T-helper 1 cell (primary cell): ENCODE measurements around the gene SLC25A42.
A peak's percentile ranks its signal among the peaks of the same experiment; 100 is the strongest.
"Not testable (repeated sequence)": the region's sequence is repeated elsewhere in the genome, so short reads cannot be mapped to it uniquely, and the experiment has no call there.

Source experiments
- DNase-seq, 5 donors: peaks; one replicate each; pipeline ENCODE4 v3.0.0-alpha.2; 2012 to 2020

SLC25A42 gene

GRCh38 chr19:19106938-19107337, 43.1 kb downstream of the SLC25A42 start:
- DNase-seq = not testable (repeated sequence)

- DNase-seq = no peak
Observed at GRCh38 chr19:19107654-19108053, 43.9 kb downstream of the SLC25A42 start.

- no peak for DNase-seq
Observed at GRCh38 chr19:19109601-19110000, 45.8 kb downstream of the SLC25A42 start.

- DNase-seq = peak in 1 of 5 donors; percentile 9
Observed at GRCh38 chr19:19110410-19111135, 46.8 kb downstream of the SLC25A42 start.

GRCh38 chr19:19111136-19111835, 47.5 kb downstream of the SLC25A42 start:
- DNase-seq = no peak

- no peak for DNase-seq
Observed at GRCh38 chr19:19111967-19112580, 48.3 kb downstream of the SLC25A42 start.

GRCh38 chr19:19113040-19113626, 49.3 kb downstream of the SLC25A42 start:
- no peak for DNase-seq

GRCh38 chr19:19115954-19116353, 52.2 kb downstream of the SLC25A42 start:
- peak in 2 of 5 donors; percentile 29 to 42 for DNase-seq

- no peak for DNase-seq
Observed at GRCh38 chr19:19119325-19120237, 55.8 kb downstream of the SLC25A42 start.

GRCh38 chr19:19120308-19121231, 56.8 kb downstream of the SLC25A42 start:
- peak in 1 of 5 donors; percentile 22 for DNase-seq

- DNase-seq = no peak
Observed at GRCh38 chr19:19121371-19121770, 57.6 kb downstream of the SLC25A42 start.

GRCh38 chr19:19122902-19123301, 59.1 kb downstream of the SLC25A42 start:
- DNase-seq = no peak

GRCh38 chr19:19123386-19123785, 59.6 kb downstream of the SLC25A42 start:
- no peak for DNase-seq

GRCh38 chr19:19126102-19126501, 62.3 kb downstream of the SLC25A42 start:
- no peak for DNase-seq

- DNase-seq = no peak
Observed at GRCh38 chr19:19131989-19132388, 68.2 kb downstream of the SLC25A42 start.

- DNase-seq = no peak
Observed at GRCh38 chr19:19132912-19133311, 69.1 kb downstream of the SLC25A42 start.

GRCh38 chr19:19133985-19134384, 70.2 kb downstream of the SLC25A42 start:
- no peak for DNase-seq

- peak in 2 of 5 donors; percentile 24 to 28 for DNase-seq
Observed at GRCh38 chr19:19134687-19135158, 70.9 kb downstream of the SLC25A42 start.

GRCh38 chr19:19135713-19136112, 71.9 kb downstream of the SLC25A42 start:
- DNase-seq = not testable (repeated sequence)

- DNase-seq = no peak
Observed at GRCh38 chr19:19137556-19138108, 73.8 kb downstream of the SLC25A42 start.
